Left kidney (tissue), 2 donors: Measurements from ENCODE around the gene EIPR1. TPM values are rescaled to one million over a fixed set of nuclear protein-coding genes. Genes with fewer than 3 reads are reported as not detected.
A peak's percentile ranks its signal among the peaks of the same experiment; 100 is the strongest.

Experiments used
- DNase-seq: peaks from one replicate; pipeline ENCODE4 v3.0.0-alpha.2; 2013
- polyA plus RNA-seq: library from polyadenylated mRNA; unstranded; fragments of 120-200 nt; gene quantifications from one replicate; pipeline ENCODE4 v1.2.1, GENCODE V29; 2013; ENCODE audit not compliant: insufficient read length

Gene EIPR1
- polyA plus RNA-seq, 1 donor: 26.3 TPM

DNA sequence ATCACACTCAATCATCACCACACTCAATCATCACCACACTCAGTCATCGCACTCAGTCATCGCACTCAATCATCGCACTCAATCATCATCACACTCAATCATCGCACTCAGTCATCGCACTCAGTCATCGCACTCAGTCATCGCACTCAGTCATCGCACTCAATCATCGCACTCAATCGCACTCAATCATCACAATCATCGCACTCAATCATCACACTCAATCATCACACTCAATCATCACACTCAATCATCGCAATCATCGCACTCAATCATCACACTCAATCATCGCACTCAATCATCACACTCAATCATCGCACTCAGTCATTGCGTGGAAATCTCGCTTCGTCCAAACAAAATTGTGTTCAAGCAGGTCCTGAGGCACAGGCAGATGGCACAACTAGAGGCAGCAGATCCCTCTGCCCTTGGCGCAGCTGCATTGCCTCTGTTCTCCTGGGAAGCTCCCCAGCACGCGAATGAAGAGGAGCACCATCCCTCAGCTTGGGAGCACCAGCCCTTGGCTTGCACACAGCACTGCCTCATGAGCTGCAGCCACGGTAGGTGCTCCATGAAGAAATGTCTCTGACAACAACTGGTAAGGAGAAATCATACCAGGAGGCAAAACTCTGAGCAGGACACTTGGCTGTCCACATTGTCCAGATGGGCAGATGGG lies 108.1 kb downstream of the EIPR1 start:
- no peak for DNase-seq

DNA sequence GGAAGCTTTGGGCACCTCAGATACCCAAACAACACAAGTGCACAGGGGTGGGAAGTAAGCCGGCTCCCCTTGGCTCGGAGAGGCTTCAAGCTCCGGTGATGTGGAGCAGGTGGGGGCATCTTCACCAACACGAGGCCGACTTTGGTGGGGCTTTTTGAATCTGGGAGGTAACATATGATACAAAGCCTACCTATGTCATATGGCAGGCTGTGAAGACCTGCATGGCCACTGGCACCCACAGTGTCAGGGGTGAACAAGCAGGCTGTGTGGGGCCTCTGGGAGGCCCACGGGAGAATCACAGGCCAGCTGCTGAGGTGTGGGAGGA lies 109.0 kb downstream of the EIPR1 start:
- DNase-seq: no peak

- no peak for DNase-seq
Observed at GRCh38 chr2:3267869-3268704, 109.5 kb downstream of the EIPR1 start.

DNA sequence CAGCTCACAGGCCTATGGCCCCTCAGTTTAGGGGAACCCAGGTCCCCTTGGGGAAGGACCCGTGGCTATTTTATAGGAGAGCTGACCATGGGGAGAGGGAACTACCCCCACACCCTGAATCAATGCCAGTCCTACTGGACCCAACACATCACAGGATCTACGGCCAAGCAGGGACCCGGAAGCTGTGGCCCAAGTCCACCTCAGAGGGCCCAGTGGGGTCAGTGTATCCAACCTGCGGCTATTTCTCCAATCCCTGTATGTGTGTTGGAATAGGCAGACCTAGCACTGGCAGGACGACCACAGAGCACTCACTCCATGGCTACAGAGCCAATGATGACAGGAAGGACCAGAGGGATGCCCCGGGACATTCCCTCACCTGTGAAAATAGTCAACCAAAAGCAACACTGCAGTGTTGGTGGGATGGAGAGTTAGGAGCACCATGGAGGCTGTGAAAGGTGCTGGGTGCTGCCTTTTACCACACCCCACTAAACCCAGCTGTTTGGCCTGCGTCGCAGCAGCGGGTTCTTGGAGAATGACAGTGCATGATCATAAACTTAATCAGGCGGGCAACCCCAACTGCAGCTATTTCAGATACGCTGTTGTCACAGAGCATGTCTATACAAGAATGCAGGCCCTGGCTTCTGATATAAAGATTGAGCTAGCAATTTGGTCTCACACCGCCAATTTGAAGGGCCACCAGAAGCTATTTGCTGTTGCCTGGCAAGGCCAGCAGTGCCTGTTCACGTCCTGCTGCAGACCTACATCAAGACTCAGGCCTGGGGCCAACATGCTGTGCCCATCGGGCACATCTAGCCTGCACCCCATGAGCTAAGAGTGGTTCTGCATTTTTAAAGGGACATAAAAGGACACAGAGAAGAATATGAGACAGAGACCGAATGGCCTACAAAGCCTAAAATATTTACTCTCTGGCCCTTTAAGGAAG lies 110.4 kb downstream of the EIPR1 start:
- DNase-seq: no peak

DNA sequence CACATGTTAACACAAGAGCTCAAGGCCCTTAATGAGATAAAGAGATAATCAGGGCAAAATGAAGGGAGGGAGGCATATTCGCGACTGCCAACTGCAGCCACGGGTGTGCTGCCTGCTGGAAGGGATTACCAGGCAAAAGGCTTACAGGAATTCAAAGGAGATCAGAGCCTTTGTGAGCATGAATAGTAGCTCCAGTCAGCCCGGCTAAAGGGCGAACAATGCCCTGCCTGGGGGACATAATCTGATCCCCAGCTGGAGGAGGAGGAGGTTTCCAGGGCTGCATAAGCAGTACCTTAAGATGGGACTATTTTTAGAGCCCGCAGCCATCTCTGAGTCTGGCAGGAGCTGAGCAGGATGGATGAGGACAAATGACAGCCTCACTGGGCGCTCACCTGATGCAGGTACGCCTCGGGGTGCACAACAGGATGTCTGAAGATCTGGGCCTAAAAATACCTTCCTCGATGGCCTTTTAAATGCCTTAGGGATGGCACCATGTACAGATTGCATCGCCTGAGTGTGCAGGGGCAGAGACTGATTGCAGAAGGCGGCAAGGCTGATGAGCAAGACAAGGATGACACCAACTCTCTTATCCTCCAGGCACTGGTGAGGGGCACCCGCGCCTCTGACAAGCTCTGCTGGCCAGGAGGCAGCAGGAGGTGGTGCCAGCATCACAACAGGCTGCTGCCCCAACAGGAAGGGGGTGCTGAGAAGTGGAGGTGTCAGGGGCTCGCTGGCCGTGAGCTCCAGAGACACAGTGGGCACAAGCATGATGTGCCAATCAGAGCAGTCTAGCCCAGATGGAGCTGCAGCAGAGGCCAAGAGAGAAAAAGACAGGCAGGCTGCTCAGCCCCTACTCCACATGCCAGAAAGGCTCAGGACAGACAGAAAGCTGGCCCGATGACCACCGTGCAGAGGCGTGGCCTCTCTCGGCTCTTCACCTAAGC lies 111.4 kb downstream of the EIPR1 start:
- no peak for DNase-seq

DNA sequence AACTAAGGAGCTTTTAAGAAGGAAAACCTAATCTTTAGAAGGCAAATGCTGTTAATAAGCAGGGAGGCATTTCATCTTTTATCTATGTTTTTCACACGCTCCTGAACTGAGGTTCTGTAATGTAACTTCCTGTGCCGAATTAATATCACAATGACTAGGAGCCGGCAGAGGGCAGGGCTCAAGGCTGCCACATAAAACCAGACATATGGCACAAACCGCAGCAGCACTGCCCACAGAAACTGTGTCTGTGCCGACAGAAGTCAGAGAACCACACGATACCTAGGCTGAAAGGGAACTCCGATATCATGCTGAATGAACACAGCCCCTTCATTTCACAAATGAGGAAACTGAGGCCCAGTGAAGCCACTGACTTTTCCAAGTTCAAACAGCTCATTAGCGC lies 112.1 kb downstream of the EIPR1 start:
- DNase-seq: no peak

- no peak for DNase-seq
Observed at GRCh38 chr2:3264010-3264744, 113.4 kb downstream of the EIPR1 start.

- no peak for DNase-seq
Observed at GRCh38 chr2:3263487-3263886, 114.1 kb downstream of the EIPR1 start.

GRCh38 chr2:3262437-3263388 lies 114.9 kb downstream of the EIPR1 start:
- no peak for DNase-seq

- DNase-seq: no peak
Observed at GRCh38 chr2:3261511-3261910, 116.1 kb downstream of the EIPR1 start.

GRCh38 chr2:3260959-3261358 lies 116.7 kb downstream of the EIPR1 start:
- DNase-seq: no peak

- DNase-seq: no peak
Observed at GRCh38 chr2:3257826-3258225, 119.8 kb downstream of the EIPR1 start.

GRCh38 chr2:3257166-3257565 lies 120.5 kb downstream of the EIPR1 start:
- DNase-seq: peak; percentile 11

GRCh38 chr2:3256605-3257004 lies 121.0 kb downstream of the EIPR1 start:
- DNase-seq: no peak

- no peak for DNase-seq
Observed at GRCh38 chr2:3256157-3256556, 121.5 kb downstream of the EIPR1 start.

DNA sequence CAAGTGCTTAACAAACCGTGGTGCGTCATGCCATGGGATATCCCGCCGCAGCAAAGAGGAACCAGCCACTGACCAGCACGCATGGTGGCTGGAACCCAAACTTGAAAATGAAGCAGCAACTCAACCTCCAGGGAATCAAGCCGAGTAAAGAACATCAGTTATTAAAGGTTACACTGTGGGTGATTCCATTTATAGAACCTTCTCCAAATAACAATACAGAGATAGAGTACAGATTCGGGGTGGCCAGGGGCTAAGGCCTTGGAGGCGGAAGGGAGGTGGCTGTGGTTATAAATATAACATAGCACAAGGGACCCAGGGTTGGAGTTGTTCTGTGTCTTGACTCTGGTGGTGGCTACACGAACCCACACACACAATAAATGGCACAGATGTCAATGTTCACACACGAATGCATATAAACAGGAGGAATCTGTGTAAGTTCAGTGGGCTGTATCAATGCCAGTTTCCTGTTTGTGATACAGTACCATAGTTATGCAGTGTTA lies 123.1 kb downstream of the EIPR1 start:
- DNase-seq: peak; percentile 10

GRCh38 chr2:3253913-3254441 lies 123.6 kb downstream of the EIPR1 start:
- DNase-seq: no peak

DNA sequence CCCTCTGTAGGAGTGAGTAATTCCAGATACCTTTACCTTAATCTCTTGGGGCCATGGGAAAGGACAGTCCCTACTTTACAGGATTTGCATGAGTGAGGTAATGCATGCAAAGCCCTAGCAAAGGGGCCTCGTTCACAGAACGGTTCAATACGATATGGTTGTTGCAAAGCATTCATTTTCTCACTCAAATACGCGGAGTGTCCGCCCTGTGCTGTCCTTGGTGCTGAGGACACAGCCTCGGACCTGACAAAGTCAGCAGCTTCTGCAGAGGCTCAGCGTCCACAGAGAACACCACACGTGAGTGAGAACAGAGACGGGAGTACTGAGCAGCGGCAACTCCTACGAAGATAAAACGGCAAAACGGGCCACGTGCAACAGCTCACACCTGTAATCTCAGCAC lies 125.7 kb downstream of the EIPR1 start:
- peak; percentile 47 for DNase-seq

GRCh38 chr2:3249476-3249962 lies 128.1 kb downstream of the EIPR1 start:
- no peak for DNase-seq
